DOHH2 (cell line): ENCODE measurements around the gene CBR3.
A peak's percentile ranks its signal among the peaks of the same experiment; 100 is the strongest.

Source experiments
- H3F3A ChIP-seq: fragments of 200-600 bp; sonication (generic), shearing (Covaris generic); 2 replicates; pipeline ENCODE4 v1.6.0; 2016; ENCODE audit warnings: antibody characterized with exemption, mild to moderate bottlenecking; ENCODE audit not compliant: control insufficient read depth, insufficient read depth
- H3K27ac ChIP-seq: fragments of 200-600 bp; sonication (generic); 2 replicates; pipeline ENCODE4 v1.5.1; 2014; ENCODE audit warnings: low read depth, mild to moderate bottlenecking, low read length, moderate library complexity
- H3K27me3 ChIP-seq: fragments of 200-600 bp; sonication (generic); 2 replicates; pipeline ENCODE4 v1.6.1; 2014; ENCODE audit warnings: mild to moderate bottlenecking, low read length, mixed read lengths; ENCODE audit not compliant: control insufficient read depth
- H3K36me3 ChIP-seq: fragments of 200-600 bp; sonication (generic); 2 replicates; pipeline ENCODE4 v1.6.1; 2014; ENCODE audit warnings: mild to moderate bottlenecking, low read length, moderate library complexity, mixed read lengths; ENCODE audit not compliant: control insufficient read depth
- H3K4me1 ChIP-seq: fragments of 200-600 bp; sonication (generic); 2 replicates; pipeline ENCODE4 v1.6.1; 2014; ENCODE audit warnings: mild to moderate bottlenecking, low read length, mixed read lengths; ENCODE audit not compliant: control insufficient read depth
- H3K4me2 ChIP-seq: fragments of 200-600 bp; sonication (generic); 2 replicates; pipeline ENCODE4 v1.6.0; 2014; ENCODE audit warnings: mild to moderate bottlenecking, low read length, moderate library complexity
- H3K4me3 ChIP-seq: fragments of 200-600 bp; sonication (generic); 2 replicates; pipeline ENCODE4 v1.5.1; 2014; ENCODE audit warnings: mild to moderate bottlenecking, low read length, mixed read lengths
- H3K79me2 ChIP-seq: fragments of 200-600 bp; sonication (generic); 2 replicates; pipeline ENCODE4 v1.6.1; 2014; ENCODE audit warnings: mild to moderate bottlenecking, low read length, mixed read lengths; ENCODE audit not compliant: control insufficient read depth
- H3K9me2 ChIP-seq: fragments of 200-600 bp; sonication (generic); replicated peaks from 2 replicates; pipeline ENCODE4 v1.6.1; 2014; ENCODE audit warnings: mild to moderate bottlenecking, low read length, mixed read lengths; ENCODE audit not compliant: control insufficient read depth
- H3K9me3 ChIP-seq: fragments of 200-600 bp; sonication (generic); 2 replicates; pipeline ENCODE4 v1.6.1; 2014; ENCODE audit warnings: antibody characterized with exemption, low read length, mixed read lengths; ENCODE audit not compliant: control insufficient read depth, insufficient read depth
- H4K20me1 ChIP-seq: fragments of 200-600 bp; sonication (generic); 2 replicates; pipeline ENCODE4 v1.6.0; 2014; ENCODE audit warnings: low read depth, mild to moderate bottlenecking, antibody characterized with exemption, low read length, moderate library complexity; ENCODE audit not compliant: control insufficient read depth, insufficient read depth
- EZH2phosphoT487 ChIP-seq: fragments of 200-600 bp; sonication (generic); IDR thresholded peaks from 2 replicates; pipeline ENCODE4 v1.6.1; 2017; ENCODE audit warnings: borderline replicate concordance, mild to moderate bottlenecking, antibody characterized with exemption, low read length, moderate library complexity, mixed read lengths
- TF ChIP-seq, protein P1 (sequence below): fragments of 200-600 bp; sonication (generic); IDR thresholded peaks from one replicate; pipeline ENCODE4 v1.5.1; 2014; ENCODE audit warnings: antibody characterized with exemption, mild to moderate bottlenecking, low read depth, low read length; ENCODE audit not compliant: poor library complexity, severe bottlenecking

Gene CBR3

DNA sequence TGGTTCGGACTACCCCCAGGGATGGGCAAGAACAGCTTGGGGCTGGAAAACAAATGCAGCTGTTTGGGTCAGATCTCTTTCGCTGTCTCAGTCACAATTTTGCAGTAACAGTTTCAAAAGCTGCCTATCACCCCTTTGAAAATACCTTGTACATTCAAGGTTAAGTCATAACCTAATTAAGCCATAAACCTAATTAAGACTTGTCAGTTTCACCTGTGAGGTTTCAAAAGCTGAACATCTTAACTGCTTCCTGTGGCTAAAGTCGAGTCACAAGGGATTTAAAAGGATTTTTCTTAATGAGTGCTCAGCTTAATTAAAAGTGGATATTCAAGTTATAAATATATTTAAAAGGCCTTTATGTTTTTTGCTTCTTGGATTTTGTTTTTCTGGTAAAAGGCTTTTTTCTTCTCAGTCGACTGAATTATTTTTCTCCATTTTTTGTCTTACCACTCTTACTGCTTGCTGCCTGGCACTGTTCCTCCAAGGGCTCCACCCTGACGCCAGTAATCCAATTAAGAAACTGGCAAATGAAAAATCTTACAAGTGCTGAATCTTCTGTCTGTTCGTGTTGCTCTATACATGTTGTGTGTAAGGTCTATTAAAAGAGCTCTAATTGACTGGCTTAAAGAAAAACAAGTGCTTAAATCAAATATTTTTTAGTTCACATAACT, 33.8 kb upstream of the CBR3 start:
- H3K27me3 ChIP-seq: peaks cover 2% of the 10 kb centered on the region; the same call in 1 of the 2 replicates
- no peak for TF ChIP-seq EZH2phosphoT487
- TF ChIP-seq, protein P1, sequence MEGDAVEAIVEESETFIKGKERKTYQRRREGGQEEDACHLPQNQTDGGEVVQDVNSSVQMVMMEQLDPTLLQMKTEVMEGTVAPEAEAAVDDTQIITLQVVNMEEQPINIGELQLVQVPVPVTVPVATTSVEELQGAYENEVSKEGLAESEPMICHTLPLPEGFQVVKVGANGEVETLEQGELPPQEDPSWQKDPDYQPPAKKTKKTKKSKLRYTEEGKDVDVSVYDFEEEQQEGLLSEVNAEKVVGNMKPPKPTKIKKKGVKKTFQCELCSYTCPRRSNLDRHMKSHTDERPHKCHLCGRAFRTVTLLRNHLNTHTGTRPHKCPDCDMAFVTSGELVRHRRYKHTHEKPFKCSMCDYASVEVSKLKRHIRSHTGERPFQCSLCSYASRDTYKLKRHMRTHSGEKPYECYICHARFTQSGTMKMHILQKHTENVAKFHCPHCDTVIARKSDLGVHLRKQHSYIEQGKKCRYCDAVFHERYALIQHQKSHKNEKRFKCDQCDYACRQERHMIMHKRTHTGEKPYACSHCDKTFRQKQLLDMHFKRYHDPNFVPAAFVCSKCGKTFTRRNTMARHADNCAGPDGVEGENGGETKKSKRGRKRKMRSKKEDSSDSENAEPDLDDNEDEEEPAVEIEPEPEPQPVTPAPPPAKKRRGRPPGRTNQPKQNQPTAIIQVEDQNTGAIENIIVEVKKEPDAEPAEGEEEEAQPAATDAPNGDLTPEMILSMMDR: no peak
- no peak overlapping the region for H3K4me3 ChIP-seq
- H4K20me1 ChIP-seq: no peaks in the 10 kb centered on the region
- no peak overlapping the region for H3K4me2 ChIP-seq
- H3K27ac ChIP-seq: no peak overlapping the region
- no peaks in the 10 kb centered on the region for H3K9me2 ChIP-seq
- no peaks in the 10 kb centered on the region for H3K36me3 ChIP-seq
- no peaks in the 10 kb centered on the region for H3K9me3 ChIP-seq
- no peaks in the 10 kb centered on the region for H3K79me2 ChIP-seq
- H3K4me1 ChIP-seq: peaks cover 11% of the 10 kb centered on the region
- H3F3A ChIP-seq: no peaks in the 10 kb centered on the region

DNA sequence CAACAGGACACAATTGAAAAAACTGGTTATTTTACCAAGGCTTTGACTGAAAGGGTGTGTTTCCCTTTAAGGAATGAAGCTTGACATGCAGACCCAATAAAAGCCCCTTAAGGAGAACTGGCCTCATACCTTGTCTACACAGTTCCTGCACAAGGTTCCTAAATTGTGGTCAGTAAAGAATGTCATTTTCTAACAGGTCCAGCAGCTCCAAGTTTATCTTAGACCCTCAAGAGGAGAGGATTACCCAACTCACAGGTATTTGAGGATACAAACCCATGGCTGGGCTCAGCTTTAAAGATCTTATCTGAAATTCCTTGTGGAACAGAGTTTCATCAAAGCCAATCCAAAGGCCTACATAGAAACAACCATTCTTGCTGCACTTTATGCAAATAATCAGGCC, 31.4 kb upstream of the CBR3 start:
- Histone ChIP-seq H3F3A (no peaks in the 10 kb centered on the region), H3K36me3 (no peaks in the 10 kb centered on the region), H3K27me3 (peaks cover 11% of the 10 kb centered on the region; the same call in 1 of the 2 replicates), H3K9me2 (no peaks in the 10 kb centered on the region), H3K79me2 (no peaks in the 10 kb centered on the region), H4K20me1 (no peaks in the 10 kb centered on the region), H3K4me2 (no peak overlapping the region), H3K27ac (no peak overlapping the region), H3K4me3 (no peak overlapping the region), H3K9me3 (no peaks in the 10 kb centered on the region), H3K4me1 (no peaks in the 10 kb centered on the region; the same call in 1 of the 2 replicates)
- TF ChIP-seq, protein P1: no peak
- TF ChIP-seq EZH2phosphoT487: no peak

DNA sequence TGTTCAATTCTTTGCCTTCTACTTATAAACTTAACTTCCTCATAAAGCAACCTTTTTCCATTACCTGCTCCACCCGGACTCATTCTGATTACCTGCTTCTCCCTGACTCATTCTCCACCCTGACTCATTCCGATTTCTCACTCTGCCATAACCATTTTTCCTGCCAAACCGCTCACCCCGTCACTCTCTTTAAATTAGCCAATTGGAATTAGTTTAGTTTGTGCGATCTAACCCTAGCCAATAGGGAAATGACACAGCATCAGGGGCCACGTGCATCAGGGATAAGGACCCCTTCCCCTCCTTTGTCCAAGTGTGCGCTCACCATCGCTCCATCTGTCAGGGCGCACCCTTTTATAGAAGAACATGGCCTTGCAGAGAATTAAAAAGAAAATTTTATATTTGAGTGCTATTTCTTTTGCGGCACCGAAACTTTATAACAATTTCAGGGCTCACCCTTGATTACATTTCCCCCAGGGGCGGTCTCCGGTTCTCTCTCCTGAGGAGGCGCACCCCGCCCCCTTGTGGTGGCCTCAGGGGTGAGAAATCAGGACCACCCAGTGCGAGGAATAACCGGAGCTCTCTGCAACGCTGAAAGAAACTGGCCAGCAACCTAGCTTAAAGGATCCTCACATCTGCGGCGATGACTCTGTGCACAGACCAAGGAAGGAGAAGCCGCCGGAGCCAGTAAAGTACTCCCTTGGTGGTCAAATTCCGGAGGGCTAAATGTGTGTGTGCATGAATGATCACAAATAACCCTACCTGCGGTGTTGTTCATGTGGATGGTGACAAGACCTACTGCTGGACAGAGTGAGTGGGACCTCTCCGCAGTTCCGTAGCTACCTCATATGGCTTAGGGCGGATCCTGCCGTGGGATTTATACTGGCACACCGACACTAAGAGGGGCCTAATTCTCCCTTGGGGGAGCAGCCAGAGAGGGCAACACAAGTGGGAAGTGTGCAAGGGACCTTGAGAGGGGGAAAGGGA, 30.3 kb upstream of the CBR3 start:
- H4K20me1 ChIP-seq: no peaks in the 10 kb centered on the region
- H3F3A ChIP-seq: no peaks in the 10 kb centered on the region
- H3K9me2 ChIP-seq: no peaks in the 10 kb centered on the region
- TF ChIP-seq, protein P1: peak; percentile 42
- no peak for TF ChIP-seq EZH2phosphoT487
- H3K4me1 ChIP-seq: no peaks in the 10 kb centered on the region
- H3K9me3 ChIP-seq: no peaks in the 10 kb centered on the region
- H3K4me3 ChIP-seq: no peak overlapping the region
- no peak overlapping the region for H3K27ac ChIP-seq
- H3K79me2 ChIP-seq: no peaks in the 10 kb centered on the region
- no peaks in the 10 kb centered on the region for H3K36me3 ChIP-seq
- peaks cover 17% of the 10 kb centered on the region; the same call in 1 of the 2 replicates for H3K27me3 ChIP-seq
- H3K4me2 ChIP-seq: no peak overlapping the region
